Loucy (cell line): Measurements from ENCODE around the gene FBXO30.

Source experiments
- EZH2phosphoT487 ChIP-seq: fragments of 200-600 bp; IDR thresholded peaks from 2 replicates; pipeline ENCODE4 v1.6.1; 2018; ENCODE audit warnings: antibody characterized with exemption, mild to moderate bottlenecking, moderate library complexity, borderline replicate concordance
- TF ChIP-seq, protein P1 (sequence below): fragments of 200-600 bp; sonication (generic); conservative IDR thresholded peaks from 2 replicates; pipeline ENCODE4 v1.5.1; 2014; ENCODE audit warnings: mild to moderate bottlenecking, antibody characterized with exemption, low read length

DNA sequence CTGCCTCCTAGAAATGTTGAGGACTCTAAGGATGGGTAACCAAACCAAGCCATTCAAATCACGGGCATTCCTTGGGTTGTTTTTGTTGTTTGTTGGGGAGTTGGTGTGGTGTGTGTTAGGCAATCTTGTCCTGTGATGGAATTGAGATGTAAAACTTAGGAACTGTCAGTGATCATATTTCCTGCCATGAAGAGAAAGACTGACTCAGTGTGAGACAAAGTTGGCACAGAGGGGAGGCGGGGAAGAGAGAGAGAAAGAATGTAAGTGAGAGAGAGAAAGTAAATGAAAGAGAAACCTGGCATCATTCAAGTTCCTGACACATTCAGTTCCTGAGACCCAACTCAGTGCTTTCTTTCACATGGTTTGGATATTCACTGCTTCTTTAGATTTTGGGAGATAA, 21.6 kb upstream of the FBXO30 start:
- TF ChIP-seq, protein P1, sequence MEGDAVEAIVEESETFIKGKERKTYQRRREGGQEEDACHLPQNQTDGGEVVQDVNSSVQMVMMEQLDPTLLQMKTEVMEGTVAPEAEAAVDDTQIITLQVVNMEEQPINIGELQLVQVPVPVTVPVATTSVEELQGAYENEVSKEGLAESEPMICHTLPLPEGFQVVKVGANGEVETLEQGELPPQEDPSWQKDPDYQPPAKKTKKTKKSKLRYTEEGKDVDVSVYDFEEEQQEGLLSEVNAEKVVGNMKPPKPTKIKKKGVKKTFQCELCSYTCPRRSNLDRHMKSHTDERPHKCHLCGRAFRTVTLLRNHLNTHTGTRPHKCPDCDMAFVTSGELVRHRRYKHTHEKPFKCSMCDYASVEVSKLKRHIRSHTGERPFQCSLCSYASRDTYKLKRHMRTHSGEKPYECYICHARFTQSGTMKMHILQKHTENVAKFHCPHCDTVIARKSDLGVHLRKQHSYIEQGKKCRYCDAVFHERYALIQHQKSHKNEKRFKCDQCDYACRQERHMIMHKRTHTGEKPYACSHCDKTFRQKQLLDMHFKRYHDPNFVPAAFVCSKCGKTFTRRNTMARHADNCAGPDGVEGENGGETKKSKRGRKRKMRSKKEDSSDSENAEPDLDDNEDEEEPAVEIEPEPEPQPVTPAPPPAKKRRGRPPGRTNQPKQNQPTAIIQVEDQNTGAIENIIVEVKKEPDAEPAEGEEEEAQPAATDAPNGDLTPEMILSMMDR, result no peak
- no peak for TF ChIP-seq EZH2phosphoT487
